Adipose tissue (tissue), 3 donors: ENCODE data around the gene TFDP3. TPM values are rescaled to one million over a fixed set of nuclear protein-coding genes. Genes with fewer than 3 reads are reported as not detected.

Source experiments
- H3K27ac ChIP-seq: one replicate; pipeline ENCODE4 v1.5.1; 2013; ENCODE audit warnings: low read depth, low read length
- WGBS, 3 donors: extraction: QIAGEN DNeasy Blood & Tissue Kit; methylation state at CpG; one replicate each; pipeline ENCODE4 v1.1.7; 2013; 5-methylcytosine and 5-hydroxymethylcytosine counted together
- polyA plus RNA-seq, 3 donors: library from polyadenylated mRNA; stranded (reverse); fragments of 200-250 nt; gene quantifications; one replicate each; pipeline ENCODE4 v1.2.3, GENCODE V29; 2013
- donor health status: healthy with polysubstance abuse.
- donor health status: Bipolar disorder and iron deficiency.
- donor health status: healthy.

Gene TFDP3
- polyA plus RNA-seq, 3 donors: not detected

DNA sequence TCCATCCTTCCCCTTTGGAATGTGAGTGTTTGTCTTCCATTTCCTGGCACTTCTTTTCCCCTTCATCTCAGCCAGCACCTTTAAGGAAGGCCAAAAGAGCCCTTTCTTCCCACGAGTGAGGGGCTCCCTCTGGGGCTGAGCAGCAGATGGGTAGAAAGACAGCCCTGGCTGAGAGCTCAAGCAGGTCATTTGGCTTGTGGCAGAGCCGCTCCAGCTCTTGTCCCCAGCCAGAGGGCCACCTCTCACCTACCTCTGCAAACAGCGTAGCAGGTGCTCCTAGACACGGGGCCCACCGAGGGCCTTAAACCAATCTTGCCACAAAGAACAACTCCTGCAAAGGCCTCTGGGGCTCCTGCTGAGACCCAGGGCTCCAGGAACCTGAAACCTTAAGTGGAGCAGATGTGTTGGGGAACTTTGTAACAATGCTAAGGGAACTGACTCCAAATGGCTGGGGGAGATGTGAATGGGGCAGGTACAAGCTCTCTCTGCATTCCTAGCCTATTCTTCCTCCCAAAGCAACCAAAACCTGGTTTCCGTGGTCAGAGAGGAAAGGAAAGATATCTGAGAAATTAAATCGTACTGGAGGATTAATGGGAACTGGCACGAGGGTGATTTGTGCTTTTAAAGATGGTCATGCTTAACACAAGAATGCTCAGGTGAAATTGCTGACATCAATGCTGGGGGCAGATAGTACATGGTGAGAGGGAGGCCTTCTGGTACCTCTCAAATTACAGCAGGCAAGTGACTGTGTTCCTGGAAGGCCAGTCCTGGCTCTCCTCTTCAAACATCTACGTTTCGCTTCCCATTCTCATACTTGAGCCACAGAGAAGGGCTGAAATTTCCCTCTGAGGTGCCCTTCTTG is 27.0 kb downstream of the TFDP3 start:
- 72 to 83% (median 78%) methylated on average over 10 of the region's 10 CpGs for WGBS, 3 donors
- no peak overlapping the region for H3K27ac ChIP-seq

DNA sequence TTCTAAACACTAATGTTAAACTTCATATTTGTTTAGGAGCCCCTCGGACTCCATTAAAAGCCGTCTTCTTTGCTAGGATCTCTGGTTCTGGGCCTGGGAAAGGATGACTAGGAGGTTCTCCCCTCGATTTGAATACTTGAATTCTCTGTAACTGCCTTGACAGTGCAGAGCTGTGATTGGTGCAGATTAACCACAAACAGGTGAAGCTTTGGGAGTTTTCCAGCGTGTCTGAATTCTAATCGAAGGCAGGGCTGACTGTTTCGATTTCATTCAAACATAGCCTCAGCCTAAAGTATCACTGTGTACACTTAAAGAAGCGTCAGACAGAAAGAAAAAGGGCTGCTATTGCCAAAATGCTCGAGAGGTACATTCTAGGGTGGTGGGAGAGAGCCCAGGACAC is 29.0 kb downstream of the TFDP3 start:
- no peak overlapping the region for H3K27ac ChIP-seq
- 55 to 67% (median 67%) methylated on average over 8 of the region's 8 CpGs for WGBS, 3 donors

DNA sequence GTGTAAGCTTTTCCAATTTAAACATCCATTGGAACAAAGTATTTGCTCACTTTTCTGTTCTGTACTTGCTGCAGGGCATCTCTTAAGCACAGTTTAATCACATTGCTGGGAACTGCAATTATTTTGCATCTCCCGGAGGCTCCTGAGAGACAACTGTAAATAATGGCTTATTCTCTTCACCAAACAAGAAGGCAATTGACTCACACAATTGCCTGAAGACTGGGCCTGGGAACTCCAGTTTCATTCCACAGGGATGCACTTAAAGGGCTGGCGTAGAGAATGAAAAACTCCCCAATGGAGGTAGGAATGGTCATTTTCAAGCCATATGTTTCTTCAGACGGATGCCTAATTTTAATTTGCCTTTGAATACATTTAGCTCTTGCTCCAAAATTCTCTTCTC is 29.5 kb downstream of the TFDP3 start:
- 61 to 71% (median 69%) methylated on average over 3 of the region's 3 CpGs for WGBS, 3 donors
- no peak overlapping the region for H3K27ac ChIP-seq

DNA sequence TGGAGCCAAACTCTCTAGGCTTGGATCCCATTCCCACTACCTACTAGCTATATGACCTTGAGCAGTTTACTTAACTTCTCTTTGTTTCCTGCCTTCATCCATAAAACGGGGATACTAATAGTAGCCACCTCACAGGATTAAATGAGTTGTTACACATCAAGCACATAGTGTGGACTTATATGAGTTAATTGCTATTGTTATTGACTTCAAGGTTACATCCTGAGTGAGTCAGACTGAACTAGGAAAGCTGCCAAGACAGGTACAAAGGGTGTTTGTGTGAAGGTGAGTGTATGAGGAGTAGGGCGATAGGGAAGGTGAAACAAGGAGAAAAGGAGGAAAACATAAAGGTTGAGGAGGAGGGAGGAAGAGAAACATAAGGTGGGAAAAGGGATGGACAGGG is 32.2 kb downstream of the TFDP3 start:
- WGBS, 3 donors: 9 to 75% (median 61%) methylated on average over 2 of the region's 2 CpGs

DNA sequence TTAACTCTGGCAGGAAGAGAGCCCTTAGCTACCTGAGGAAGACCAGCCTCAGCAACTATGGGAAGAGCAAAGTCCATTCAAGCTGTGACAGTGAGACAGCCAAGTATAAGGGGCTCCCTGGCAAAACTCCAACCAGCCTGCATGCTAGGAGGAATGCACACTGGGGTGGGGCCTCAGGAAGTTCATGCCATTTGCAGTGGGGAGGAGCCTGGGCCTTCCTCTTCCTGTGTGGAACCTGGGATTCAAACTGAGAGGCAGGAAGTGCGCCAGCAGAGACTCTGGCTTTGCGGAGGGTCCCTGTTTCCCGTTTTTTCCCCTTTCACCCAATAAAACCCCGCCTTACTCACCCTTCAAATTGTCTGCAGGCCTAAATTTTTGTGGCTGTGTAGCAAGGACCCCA is 33.0 kb downstream of the TFDP3 start:
- no peak overlapping the region for H3K27ac ChIP-seq
- 52 to 100% (median 89%) methylated on average over 4 of the region's 4 CpGs for WGBS, 3 donors

More for the DNA sequence above, 32.2 kb downstream of the TFDP3 start:
- no peak overlapping the region for H3K27ac ChIP-seq

DNA sequence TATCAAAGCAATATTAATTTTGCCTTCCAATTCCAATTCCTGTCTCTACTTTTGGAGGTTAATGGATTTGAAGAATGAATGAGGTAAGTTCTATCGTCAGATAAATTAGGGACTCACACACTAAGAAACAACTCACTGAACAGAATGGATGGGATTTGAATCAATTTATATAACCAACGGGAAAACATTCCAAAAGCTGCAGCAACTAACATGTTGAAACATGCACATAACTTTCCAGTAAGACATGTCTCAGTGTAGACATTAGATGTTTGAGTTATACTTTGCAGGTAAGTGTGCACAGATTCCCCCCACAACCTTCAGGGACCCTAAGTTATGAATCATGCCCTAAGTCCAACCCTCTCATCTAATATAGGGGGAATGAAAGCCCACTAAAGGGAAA is 34.3 kb downstream of the TFDP3 start:
- WGBS, 3 donors: 80 to 85% (median 82%) methylated on average over 2 of the region's 2 CpGs
- no peak overlapping the region for H3K27ac ChIP-seq

DNA sequence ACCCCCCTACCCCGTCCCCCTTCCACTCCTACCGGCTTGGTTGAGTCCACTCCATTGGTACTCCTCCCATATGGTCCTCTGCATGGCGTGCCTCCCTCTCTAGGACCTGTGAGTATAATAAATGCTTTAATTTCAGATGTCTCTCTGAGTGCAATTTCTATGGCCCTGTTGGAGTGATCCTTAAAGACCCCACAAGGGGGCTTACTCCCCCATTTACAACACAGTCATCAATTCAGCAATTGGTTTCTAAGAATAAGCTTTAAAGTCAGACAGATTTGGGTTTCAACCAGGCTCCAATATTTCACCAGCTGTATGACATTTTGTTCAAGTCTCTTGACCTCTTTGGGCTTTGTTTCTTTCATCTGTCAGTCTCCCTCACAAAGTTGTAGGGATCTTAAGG is 38.7 kb downstream of the TFDP3 start:
- WGBS, 3 donors: 65 to 87% (median 85%) methylated on average over 3 of the region's 3 CpGs
- no peak overlapping the region for H3K27ac ChIP-seq

DNA sequence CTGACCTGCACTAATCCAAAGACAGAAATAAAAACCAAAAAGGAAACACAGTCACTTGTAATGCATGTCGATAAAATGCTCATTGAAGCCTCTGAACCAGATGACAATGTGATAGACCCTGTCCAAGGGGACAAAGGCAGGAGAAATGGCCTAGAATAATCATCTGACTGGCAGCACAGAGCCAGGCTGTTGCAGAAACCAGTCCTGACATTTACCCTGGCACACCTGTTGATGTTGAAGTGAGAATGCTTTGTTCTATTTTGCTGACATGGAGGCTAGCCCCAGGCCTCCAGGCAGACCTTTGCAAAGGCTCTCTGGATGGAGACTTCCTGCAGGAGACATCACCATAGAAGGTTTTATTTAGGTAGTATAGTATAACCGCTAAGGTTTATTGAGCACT is 41.0 kb downstream of the TFDP3 start:
- 64 to 91% (median 88%) methylated on average over 2 of the region's 2 CpGs for WGBS, 3 donors
- no peak overlapping the region for H3K27ac ChIP-seq

DNA sequence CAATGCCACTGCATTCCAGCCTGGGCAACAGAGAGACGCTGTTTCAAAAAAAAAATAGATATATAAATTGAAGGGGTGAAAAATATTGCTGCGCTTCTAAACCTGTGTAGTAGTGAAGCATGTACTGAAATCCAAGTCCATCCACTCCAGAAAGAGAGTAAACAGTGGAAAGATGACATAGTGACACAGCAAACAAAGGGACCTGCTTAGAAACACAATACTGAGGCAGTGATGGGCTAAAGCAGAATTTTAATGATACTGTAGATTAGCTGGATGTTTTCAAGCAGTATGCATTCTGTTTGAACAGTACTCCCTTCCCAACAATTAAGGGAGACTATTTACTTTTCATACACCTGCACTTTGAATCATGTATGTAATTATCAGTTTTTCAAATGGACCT is 42.5 kb downstream of the TFDP3 start:
- WGBS, 3 donors: 75 to 92% (median 76%) methylated on average over 2 of the region's 2 CpGs
- H3K27ac ChIP-seq: no peak overlapping the region

DNA sequence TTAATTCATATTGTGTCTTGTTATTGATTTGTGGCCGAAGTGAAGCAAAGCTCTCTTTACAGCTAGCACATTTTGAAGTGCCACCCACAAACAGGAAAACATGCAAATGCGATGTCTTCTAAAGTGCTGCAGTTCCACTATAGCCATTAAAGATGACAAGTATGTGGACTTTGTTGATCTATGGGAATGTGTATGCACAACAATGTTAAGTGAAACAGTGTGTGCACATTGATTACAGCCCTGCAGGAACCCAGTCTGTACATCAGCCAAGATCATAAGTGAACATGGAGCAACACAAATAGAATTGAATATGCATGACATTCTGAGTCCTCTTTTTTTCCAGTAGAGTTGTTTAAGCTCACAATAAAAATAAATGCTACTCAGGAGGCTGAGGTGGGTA is 43.0 kb downstream of the TFDP3 start:
- WGBS, 3 donors: 85 to 93% (median 92%) methylated on average over 2 of the region's 2 CpGs
- no peak overlapping the region for H3K27ac ChIP-seq

DNA sequence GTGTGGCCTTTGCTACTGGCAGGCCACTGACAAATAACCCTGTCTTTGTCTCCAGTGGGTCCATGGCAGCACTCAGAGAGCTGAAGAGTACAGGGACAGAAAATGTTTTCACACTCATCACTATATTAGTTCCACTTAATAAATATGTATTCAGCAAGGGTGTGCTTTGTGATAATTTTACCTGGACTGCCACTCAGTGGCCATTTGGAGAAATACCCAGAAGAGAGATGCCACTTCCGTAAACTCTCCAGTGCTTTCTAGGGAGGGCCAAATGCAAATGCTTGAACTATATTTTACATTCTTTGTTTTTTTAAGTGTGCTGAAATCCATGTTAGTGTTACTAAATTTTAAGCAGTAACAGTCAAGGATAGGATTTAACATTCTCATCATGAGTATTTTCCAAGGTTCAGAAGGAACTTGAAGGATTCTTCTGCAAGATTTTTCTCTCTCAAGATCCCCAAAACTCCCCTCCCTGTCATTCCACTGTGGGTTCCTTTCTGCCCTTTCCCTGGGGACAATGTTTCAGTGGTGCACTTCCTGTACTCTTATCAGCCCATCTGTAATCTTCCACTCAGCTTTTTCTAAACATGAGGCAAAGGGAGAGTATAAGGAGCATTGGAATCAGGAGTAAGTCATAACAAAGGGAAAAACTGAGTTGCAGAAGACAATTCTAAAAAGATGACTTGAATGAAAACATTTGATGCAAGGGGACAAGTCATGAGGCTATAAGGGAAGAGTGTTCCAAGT is 46.0 kb downstream of the TFDP3 start:
- WGBS, 3 donors: 21 to 47% (median 40%) methylated on average over 1 of the region's 1 CpG
- H3K27ac ChIP-seq: no peak overlapping the region

Other genes starting within 250 kb of the TFDP3 start
- not detected for gene USP26, start 121.2 kb downstream of the TFDP3 start, polyA plus RNA-seq
- gene GPC4, start 197.1 kb upstream of the TFDP3 start, polyA plus RNA-seq: 1 to 10 TPM; 5.8 to 8.7 (median 7.2) TPM